Measurements from ENCODE around the gene GDF2. TPM values are rescaled to one million over a fixed set of nuclear protein-coding genes. Genes with fewer than 3 reads are reported as not detected.

The GDF2 gene
- total and polyA plus RNA-seq, 3 donors from 2014 or later, result 0.19 to 0.39 TPM; not detected in 1

DNA sequence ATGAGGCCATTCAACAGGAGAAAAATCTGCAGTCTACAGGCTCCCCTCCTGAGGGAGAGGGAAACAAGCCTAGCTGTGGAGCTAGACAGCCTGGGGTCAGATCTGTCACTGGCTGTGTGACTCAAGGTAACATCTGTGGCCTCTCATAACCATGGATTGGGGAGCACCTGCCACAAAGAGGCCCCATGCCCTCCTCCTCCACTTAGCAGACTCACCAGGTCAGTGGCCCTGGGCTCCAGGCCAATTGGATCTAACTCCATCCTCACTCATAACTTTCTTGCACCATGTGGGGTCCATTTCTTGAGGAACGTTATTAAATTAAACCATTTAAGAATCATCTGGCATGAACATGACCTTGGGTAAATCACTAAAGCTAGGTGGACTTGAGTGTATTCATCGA, 20.4 kb upstream of the GDF2 start:
- H3K4me3 ChIP-seq, result peak overlapping the region in 1 of 2 donors; percentile 72
- no peaks in the 10 kb centered on the region for H3K27me3 ChIP-seq
- 59 to 65% methylated on average over 2 of the region's 2 CpGs for WGBS, 2 donors
- H3K9me3 ChIP-seq, result no peaks in the 10 kb centered on the region
- DNase-seq, result no peak
- peaks cover 18% of the 10 kb centered on the region for H3K4me1 ChIP-seq
- no peak for TF ChIP-seq POLR2A (IDR thresholded peaks at IDR 0.05)
- TF ChIP-seq, protein P1, sequence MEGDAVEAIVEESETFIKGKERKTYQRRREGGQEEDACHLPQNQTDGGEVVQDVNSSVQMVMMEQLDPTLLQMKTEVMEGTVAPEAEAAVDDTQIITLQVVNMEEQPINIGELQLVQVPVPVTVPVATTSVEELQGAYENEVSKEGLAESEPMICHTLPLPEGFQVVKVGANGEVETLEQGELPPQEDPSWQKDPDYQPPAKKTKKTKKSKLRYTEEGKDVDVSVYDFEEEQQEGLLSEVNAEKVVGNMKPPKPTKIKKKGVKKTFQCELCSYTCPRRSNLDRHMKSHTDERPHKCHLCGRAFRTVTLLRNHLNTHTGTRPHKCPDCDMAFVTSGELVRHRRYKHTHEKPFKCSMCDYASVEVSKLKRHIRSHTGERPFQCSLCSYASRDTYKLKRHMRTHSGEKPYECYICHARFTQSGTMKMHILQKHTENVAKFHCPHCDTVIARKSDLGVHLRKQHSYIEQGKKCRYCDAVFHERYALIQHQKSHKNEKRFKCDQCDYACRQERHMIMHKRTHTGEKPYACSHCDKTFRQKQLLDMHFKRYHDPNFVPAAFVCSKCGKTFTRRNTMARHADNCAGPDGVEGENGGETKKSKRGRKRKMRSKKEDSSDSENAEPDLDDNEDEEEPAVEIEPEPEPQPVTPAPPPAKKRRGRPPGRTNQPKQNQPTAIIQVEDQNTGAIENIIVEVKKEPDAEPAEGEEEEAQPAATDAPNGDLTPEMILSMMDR (IDR thresholded peaks at IDR 0.05), result no peak
- peak overlapping the region in 1 of 2 donors; percentile 14 for H3K27ac ChIP-seq
- intact Hi-C loops (cut with DNase I; ENCODE audit: low total_unique reads), result no loop called here
- H3K36me3 ChIP-seq (ENCODE audit: low read depth, missing control alignments), result no peaks in the 10 kb centered on the region

DNA sequence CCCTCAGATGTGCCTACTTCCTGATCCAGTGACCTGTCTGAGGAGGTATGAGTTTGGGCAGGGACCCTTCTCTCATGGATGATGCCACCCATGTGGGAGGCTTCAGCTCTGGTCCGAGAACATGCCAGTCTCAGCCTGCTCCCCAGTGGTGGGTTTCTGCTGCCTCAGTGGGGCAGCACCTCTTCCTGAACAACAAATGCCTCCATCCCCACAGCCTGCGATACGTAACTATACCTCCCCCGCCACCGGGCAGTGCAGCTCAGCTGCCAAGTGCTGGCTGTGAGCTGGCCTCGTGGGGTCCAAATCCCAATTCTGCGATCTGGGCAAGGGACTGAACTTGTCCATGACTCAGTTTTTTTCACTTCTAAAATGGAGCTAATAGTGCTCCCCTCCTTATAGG, 19.1 kb upstream of the GDF2 start:
- no peak for DNase-seq
- no peak overlapping the region for H3K4me3 ChIP-seq
- no peak overlapping the region for H3K27ac ChIP-seq
- H3K9me3 ChIP-seq, result no peaks in the 10 kb centered on the region
- WGBS, 2 donors, result 83 to 87% methylated on average over 7 of the region's 7 CpGs
- no peaks in the 10 kb centered on the region for H3K27me3 ChIP-seq
- TF ChIP-seq POLR2A (IDR thresholded peaks at IDR 0.05), result no peak
- TF ChIP-seq, protein P1 (IDR thresholded peaks at IDR 0.05), result no peak
- no peaks in the 10 kb centered on the region for H3K36me3 ChIP-seq (ENCODE audit: low read depth, missing control alignments)
- intact Hi-C loops (cut with DNase I; ENCODE audit: low total_unique reads), result no loop called here
- H3K4me1 ChIP-seq, result peaks cover 9% of the 10 kb centered on the region

DNA sequence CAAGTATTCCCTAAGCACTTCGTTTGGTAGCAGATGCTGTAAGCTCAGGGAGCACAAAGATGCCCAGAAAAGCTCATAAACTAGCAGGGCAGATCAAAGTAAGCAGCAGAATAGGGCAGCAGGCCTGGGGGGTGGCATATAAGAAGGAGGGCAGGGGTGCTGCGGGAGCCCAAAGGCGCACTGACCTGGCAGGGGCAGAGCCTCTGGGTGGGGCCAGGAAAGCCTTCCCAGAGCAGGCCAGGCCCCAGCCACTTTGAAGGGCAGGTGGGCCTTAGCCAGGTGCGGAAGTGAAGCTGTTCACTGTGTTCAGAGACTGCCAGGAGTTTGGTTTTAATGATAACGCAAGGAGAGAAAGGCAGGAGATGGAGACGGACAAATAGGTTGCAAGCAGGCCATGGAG, 18.4 kb upstream of the GDF2 start:
- Histone ChIP-seq H3K27me3 (no peaks in the 10 kb centered on the region), H3K4me1 (peaks cover 9% of the 10 kb centered on the region), H3K36me3 (ENCODE audit: low read depth, missing control alignments) (no peaks in the 10 kb centered on the region), H3K9me3 (no peaks in the 10 kb centered on the region), H3K4me3 (no peak overlapping the region), H3K27ac (no peak overlapping the region)
- WGBS, 2 donors, result 91 to 93% methylated on average over 6 of the region's 6 CpGs
- intact Hi-C loops (cut with DNase I; ENCODE audit: low total_unique reads), result no loop called here
- no peak for TF ChIP-seq POLR2A (IDR thresholded peaks at IDR 0.05)
- TF ChIP-seq, protein P1 (IDR thresholded peaks at IDR 0.05), result no peak
- DNase-seq, result no peak

DNA sequence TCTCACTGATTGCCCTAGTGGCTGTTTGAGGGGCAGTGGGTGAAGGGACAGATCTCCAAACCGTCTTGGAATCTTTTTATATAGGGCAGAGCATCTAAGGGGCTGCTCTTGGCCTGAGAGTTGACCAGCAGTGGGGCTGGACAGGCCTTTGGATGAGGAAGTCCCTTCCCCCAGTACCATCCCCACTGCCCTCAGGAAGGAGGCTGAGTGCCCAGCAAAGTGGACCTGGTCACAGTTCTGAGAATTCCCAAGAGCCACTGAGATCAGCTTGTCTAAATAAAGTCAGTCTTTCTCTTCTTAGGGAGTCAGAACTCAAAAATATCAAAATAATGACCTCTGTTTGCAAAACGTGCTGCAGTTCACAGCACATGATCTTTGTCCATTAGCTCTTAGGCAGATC, 16.7 kb upstream of the GDF2 start:
- Histone ChIP-seq H3K36me3 (ENCODE audit: low read depth, missing control alignments) (no peaks in the 10 kb centered on the region), H3K9me3 (no peaks in the 10 kb centered on the region), H3K4me3 (no peak overlapping the region), H3K27me3 (no peaks in the 10 kb centered on the region), H3K4me1 (peaks cover 4% of the 10 kb centered on the region), H3K27ac (no peak overlapping the region)
- intact Hi-C loops (cut with DNase I; ENCODE audit: low total_unique reads), result no loop called here
- DNase-seq, result no peak
- TF ChIP-seq, protein P1 (IDR thresholded peaks at IDR 0.05), result no peak
- TF ChIP-seq POLR2A (IDR thresholded peaks at IDR 0.05), result no peak
- 50 to 83% methylated on average over 2 of the region's 2 CpGs for WGBS, 2 donors

DNA sequence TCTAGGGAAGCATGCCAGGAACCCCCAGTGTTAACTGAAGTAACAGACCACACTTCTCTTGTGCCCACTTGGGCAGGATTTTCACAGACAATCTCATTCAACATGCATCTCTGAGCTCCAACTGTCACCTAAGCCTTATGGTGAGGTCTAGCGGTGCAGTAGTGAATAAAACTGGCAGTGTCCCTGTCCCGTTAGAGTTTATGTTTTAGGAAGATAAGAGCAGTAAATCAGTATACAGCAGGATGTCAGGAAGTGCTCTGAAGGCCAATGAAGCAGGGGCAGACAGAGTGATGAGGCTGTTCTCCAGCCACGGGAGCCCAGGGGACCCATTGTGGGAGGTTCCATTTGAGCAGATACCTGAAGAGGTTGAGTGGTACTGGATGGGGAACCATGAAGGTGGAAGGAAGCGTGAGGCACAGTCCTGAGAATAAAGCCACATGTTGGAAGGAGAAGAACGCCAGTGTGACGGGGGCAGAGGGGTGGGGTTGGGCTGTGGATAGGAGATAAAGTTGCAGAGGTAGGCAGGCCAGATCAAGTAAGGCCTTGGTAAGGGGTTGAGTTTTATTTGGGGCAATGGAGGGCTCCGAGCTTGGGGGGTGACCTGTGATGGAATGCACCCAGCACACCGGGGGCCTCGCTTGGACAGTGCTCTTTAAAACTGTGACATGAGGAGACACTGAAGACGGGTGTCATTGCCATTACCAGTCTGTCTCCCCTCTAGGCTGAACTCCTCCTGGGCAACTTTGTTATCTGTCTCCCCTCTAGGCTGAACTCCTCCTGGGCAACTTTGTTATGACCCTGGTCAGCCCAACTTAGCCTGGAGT, 15.7 kb upstream of the GDF2 start:
- intact Hi-C loops (cut with DNase I; ENCODE audit: low total_unique reads), result no loop called here
- H3K4me1 ChIP-seq, result peaks cover 3% of the 10 kb centered on the region
- no peaks in the 10 kb centered on the region for H3K9me3 ChIP-seq
- no peak for TF ChIP-seq POLR2A (IDR thresholded peaks at IDR 0.05)
- TF ChIP-seq, protein P1 (IDR thresholded peaks at IDR 0.05), result no peak
- no peaks in the 10 kb centered on the region for H3K27me3 ChIP-seq
- H3K36me3 ChIP-seq (ENCODE audit: low read depth, missing control alignments), result no peaks in the 10 kb centered on the region
- no peak overlapping the region for H3K4me3 ChIP-seq
- no peak overlapping the region for H3K27ac ChIP-seq
- no peak for DNase-seq
- WGBS, 2 donors, result 69 to 74% methylated on average over 9 to 10 of the region's 10 CpGs

All from testis (tissue), 3 donors.